ACC112 (cell line): ENCODE results near the gene PIEZO1.
"Not testable (repeated sequence)": the region's sequence is repeated elsewhere in the genome, so short reads cannot be mapped to it uniquely, and the experiment has no call there.

Source experiments
- H2AFZ ChIP-seq: fragments of 200-600 bp; sonication (generic); one replicate; pipeline ENCODE4 v1.6.0; 2017; ENCODE audit warnings: antibody characterized with exemption, low read length; ENCODE audit not compliant: unreplicated experiment
- H3K27ac ChIP-seq: fragments of 200-600 bp; sonication (generic); 2 replicates; pipeline ENCODE4 v1.5.1; 2014; ENCODE audit warnings: low read depth, mild to moderate bottlenecking, antibody characterized with exemption, low read length, moderate library complexity
- H3K27me3 ChIP-seq: fragments of 200-600 bp; sonication (generic); 2 replicates; pipeline ENCODE4 v1.6.1; 2014; ENCODE audit warnings: mild to moderate bottlenecking, antibody characterized with exemption, low read length, moderate library complexity, mixed read lengths; ENCODE audit not compliant: insufficient read depth
- H3K36me3 ChIP-seq: fragments of 200-600 bp; sonication (generic); 2 replicates; pipeline ENCODE4 v1.6.1; 2016; ENCODE audit warnings: mild to moderate bottlenecking, antibody characterized with exemption, low read length, moderate library complexity, mixed read lengths; ENCODE audit not compliant: insufficient read depth
- H3K4me1 ChIP-seq: fragments of 200-600 bp; sonication (generic); one replicate; pipeline ENCODE4 v1.6.1; 2016; ENCODE audit warnings: low read length, mixed read lengths; ENCODE audit not compliant: insufficient read depth, unreplicated experiment, control insufficient read depth
- H3K4me3 ChIP-seq: fragments of 200-600 bp; sonication (generic); 2 replicates; pipeline ENCODE4 v1.5.1; 2014; ENCODE audit warnings: mild to moderate bottlenecking, low read depth, low read length
- H3K79me2 ChIP-seq: fragments of 200-600 bp; sonication (generic); one replicate; pipeline ENCODE4 v1.6.0; 2016; ENCODE audit warnings: low read length; ENCODE audit not compliant: control insufficient read depth, unreplicated experiment, insufficient read depth

The PIEZO1 gene

DNA sequence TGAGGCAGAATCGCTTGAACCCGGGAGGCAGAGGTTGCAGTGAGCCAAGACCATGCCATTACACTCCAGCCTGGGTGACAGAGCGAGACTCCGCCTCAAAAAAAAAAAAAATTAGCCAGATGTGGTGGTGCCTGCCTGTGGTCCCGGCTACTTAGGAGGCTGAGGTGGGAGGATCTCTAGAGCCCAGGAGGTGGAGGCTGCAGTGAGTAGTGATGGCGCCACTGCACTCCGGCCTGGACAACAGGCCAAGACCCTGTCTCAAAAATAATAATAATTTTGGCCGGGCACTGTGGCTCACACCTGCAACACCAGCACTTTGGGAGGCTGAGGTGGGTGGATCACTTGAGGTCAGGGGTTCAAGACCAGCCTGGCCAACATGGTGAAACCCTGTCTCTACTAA, 3.7 kb upstream of the PIEZO1 start:
- H3K27me3 ChIP-seq, H3K4me3 ChIP-seq, H2AFZ ChIP-seq, H3K36me3 ChIP-seq, H3K4me1 ChIP-seq, H3K27ac ChIP-seq: not testable (repeated sequence)
- peaks cover 11% of the 10 kb centered on the region for H3K79me2 ChIP-seq

DNA sequence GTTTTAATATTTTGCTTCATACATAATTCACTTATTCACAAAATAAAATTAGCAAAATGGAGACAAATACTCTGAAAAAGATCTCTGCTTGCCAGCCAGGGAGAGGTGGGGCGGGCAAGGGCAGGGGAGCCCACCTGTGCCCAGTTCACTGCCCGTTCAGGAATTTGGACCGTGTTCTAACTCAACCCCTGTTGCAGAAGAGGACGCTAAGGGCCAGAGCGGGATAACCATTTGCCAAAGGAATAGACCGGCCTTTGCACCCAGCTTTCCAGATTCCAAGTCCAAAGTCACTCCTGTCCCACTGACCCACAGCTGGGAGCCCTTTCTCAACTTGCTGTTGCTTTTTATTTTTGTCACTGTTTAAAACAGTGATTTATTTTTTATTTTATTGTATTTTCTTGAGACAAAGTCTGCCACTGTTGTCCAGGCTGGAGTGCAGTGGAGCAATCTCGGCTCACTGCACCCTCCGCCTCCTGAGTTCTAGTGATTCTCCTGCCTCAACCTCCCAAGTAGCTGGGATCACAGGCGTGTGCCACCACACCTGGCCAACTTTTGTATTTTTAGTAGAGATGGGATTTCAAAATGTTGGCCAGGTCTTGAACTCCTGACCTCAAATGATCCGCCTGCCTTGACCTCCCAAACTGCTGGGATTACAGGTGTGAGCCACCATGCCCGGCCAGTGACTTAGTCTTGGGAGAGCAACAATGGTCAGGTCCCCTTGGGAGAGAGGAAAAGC, 2.7 kb upstream of the PIEZO1 start:
- Histone ChIP-seq H3K4me1 (peaks cover 14% of the 10 kb centered on the region), H3K36me3 (no peaks in the 10 kb centered on the region)

DNA sequence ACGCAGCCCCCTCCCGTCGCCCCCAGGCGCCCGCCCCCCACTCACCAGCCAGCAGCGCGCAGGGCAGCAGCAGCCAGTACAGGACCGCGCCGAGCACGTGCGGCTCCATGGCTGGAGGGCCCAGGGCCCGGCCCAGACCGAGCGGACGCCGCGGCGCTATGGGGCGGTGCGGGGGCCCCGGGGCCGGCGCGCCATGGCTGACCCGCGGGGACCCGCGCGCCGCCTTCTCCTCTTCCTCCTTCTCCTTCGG, 239 bp downstream of the PIEZO1 start:
- H3K4me1 ChIP-seq = peaks cover 35% of the 10 kb centered on the region
- peak overlapping the region; percentile 82 for H3K27ac ChIP-seq

More for the DNA sequence above, 2.7 kb upstream of the PIEZO1 start:
- Histone ChIP-seq H2AFZ (no peak overlapping the region), H3K79me2 (peaks cover 21% of the 10 kb centered on the region), H3K27me3 (no peaks in the 10 kb centered on the region), H3K27ac (no peak overlapping the region), H3K4me3 (no peak overlapping the region)

DNA sequence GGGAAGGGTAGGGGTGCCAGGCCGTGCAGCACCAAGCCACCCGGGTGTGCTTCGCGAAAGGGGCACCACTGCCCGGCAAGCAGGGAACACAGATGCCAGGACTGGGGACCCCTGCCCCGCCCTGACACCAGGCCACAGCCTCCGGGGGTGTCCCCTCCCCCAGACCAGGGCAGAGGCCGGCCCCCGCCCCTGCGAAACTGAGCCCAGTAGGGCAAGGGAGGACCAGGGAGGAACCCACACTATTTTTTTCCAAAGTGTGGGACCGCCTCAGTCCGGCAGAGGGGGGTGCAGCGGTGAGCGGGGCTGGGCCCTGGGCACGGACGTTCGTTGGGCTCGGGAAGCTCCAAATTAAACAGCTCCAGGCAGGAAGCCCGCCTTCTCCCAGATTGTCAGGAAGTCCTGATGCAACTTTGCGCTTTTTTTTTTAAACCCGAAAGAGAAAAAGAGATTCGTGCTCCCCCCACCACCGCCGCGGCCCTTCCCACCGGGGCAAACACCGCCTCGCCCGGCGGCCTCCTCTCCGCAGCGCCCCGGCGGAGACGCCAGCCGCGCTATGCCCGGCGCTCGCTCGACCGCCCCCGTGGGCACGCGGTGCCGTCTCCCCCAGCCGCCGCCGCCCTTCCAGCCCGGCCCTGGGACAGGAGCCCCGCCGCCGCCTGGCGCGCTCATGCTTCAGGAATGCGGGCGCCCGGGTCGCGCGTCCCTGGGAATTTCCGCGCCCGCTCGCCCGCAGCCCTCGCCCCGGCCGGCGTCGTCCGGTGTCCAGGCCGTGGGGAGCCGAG, 755 bp downstream of the PIEZO1 start:
- peak overlapping the region; percentile 93 for H3K4me3 ChIP-seq
- H3K36me3 ChIP-seq = no peaks in the 10 kb centered on the region
- H3K4me1 ChIP-seq = peaks cover 40% of the 10 kb centered on the region
- no peak overlapping the region for H2AFZ ChIP-seq
- peak overlapping the region; percentile 82 for H3K27ac ChIP-seq
- peaks cover 56% of the 10 kb centered on the region for H3K79me2 ChIP-seq
- H3K27me3 ChIP-seq = no peaks in the 10 kb centered on the region

More for the DNA sequence above, 239 bp downstream of the PIEZO1 start:
- Histone ChIP-seq H3K27me3 (no peaks in the 10 kb centered on the region), H3K4me3 (peak overlapping the region; percentile 93), H3K79me2 (peaks cover 51% of the 10 kb centered on the region), H2AFZ (no peak overlapping the region), H3K36me3 (no peaks in the 10 kb centered on the region)

GRCh38 chr16:88783391-88784073, 1.5 kb downstream of the PIEZO1 start:
- peaks cover 41% of the 10 kb centered on the region for H3K4me1 ChIP-seq
- H3K27ac ChIP-seq = peak overlapping the region; percentile 82
- no peak overlapping the region for H2AFZ ChIP-seq
- peaks cover 64% of the 10 kb centered on the region for H3K79me2 ChIP-seq
- no peaks in the 10 kb centered on the region for H3K27me3 ChIP-seq
- H3K4me3 ChIP-seq = peak overlapping the region; percentile 93
- H3K36me3 ChIP-seq = no peaks in the 10 kb centered on the region

- Histone ChIP-seq H3K79me2 (peaks cover 72% of the 10 kb centered on the region), H3K4me3 (peak overlapping the region; percentile 93), H3K4me1 (peaks cover 41% of the 10 kb centered on the region), H3K36me3 (no peaks in the 10 kb centered on the region), H3K27ac (peak overlapping the region; percentile 82), H3K27me3 (no peaks in the 10 kb centered on the region), H2AFZ (no peak overlapping the region)
Measured at GRCh38 chr16:88782454-88783390, 2.3 kb downstream of the PIEZO1 start.

- peak overlapping the region; percentile 82; the same call in 1 of the 2 replicates for H3K27ac ChIP-seq
- H2AFZ ChIP-seq = no peak overlapping the region
- no peak overlapping the region for H3K4me3 ChIP-seq
- peaks cover 41% of the 10 kb centered on the region for H3K4me1 ChIP-seq
- H3K27me3 ChIP-seq = no peaks in the 10 kb centered on the region
- no peaks in the 10 kb centered on the region for H3K36me3 ChIP-seq
- peaks cover 85% of the 10 kb centered on the region for H3K79me2 ChIP-seq
Measured at GRCh38 chr16:88781140-88782077, 3.6 kb downstream of the PIEZO1 start.

DNA sequence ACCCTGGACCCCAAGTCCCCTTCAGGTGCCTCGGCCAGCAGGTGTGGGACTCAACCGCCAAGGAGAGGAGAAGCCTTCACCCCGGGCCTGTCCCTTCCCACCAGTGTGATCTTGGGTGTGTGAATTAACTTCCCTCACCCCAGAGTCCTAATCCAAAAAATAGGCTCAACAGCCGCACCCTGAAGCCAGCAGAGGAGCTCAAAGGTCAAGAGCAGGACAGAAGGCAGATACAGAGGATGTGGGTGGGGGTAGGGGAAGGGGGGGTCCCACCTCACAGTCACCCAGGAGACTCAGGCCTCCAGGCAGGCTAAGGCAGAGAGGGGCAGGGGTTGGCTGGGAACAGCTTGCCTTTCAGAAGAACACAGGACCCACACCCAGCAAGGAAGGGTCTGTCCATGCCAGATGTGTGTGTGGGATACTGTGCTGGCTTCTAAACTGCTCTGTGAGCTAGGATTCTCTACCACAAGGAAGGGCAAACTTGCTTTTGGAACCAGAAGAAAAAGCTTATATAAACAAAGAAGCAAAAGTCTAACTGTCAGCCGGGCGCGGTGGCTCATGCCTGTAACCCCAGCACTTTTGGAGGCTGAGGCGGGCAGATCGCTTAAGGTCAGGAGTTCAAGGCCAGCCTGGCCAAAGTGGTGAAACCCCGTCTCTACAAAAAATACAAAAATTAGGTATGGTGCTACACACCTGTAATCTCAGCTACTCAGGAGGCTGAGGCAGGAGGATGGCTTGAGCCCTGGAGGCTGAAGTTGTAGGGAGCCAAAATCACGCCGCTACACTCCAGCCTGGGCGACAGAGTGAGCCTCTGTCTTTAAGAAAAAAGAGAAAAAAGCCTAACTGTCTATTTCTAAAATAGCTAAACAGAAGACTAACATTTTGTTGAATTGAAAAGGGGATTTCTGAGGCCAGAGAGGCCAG, 4.6 kb downstream of the PIEZO1 start:
- Histone ChIP-seq H3K4me1 (peaks cover 41% of the 10 kb centered on the region), H2AFZ (no peak overlapping the region), H3K27ac (no peak overlapping the region), H3K4me3 (no peak overlapping the region; the same call in 1 of the 2 replicates), H3K79me2 (peaks cover 95% of the 10 kb centered on the region), H3K27me3 (no peaks in the 10 kb centered on the region), H3K36me3 (no peaks in the 10 kb centered on the region)
